Smooth muscle cell (in vitro differentiated cells): ENCODE measurements around the gene TMOD1. TPM values are rescaled to one million over a fixed set of nuclear protein-coding genes. Genes with fewer than 3 reads are reported as not detected.

Experiments used
- DNase-seq: peaks from one replicate; lab custom pipeline; 2025; ENCODE audit not compliant: unreplicated experiment; lab: John Stamatoyannopoulos, UW
- H2AFZ ChIP-seq: fragments of 200-600 bp; sonication (generic); 2 replicates; pipeline ENCODE4 v1.6.0; 2016; ENCODE audit warnings: antibody characterized with exemption, low read depth, mild to moderate bottlenecking
- H3F3A ChIP-seq: fragments of 200-600 bp; sonication (generic); 2 replicates; pipeline ENCODE4 v1.6.0; 2017; ENCODE audit warnings: antibody characterized with exemption, low read depth
- H3K27ac ChIP-seq: fragments of 200-600 bp; sonication (generic); 2 replicates; pipeline ENCODE4 v1.5.1; 2016; ENCODE audit warnings: low read depth, mild to moderate bottlenecking
- H3K27me3 ChIP-seq: fragments of 200-600 bp; sonication (generic); 2 replicates; pipeline ENCODE4 v1.6.1; 2016; ENCODE audit warnings: low read depth, mild to moderate bottlenecking
- H3K36me3 ChIP-seq: fragments of 200-600 bp; sonication (generic); 2 replicates; pipeline ENCODE4 v1.5.1; 2016; ENCODE audit warnings: low read depth
- H3K4me1 ChIP-seq: fragments of 200-600 bp; sonication (generic); 2 replicates; pipeline ENCODE4 v1.5.1; 2016; ENCODE audit warnings: low read depth
- H3K4me2 ChIP-seq: fragments of 200-600 bp; sonication (generic); 2 replicates; pipeline ENCODE4 v1.6.0; 2016; ENCODE audit warnings: mild to moderate bottlenecking
- H3K4me3 ChIP-seq: fragments of 200-600 bp; sonication (generic); 2 replicates; pipeline ENCODE4 v1.5.1; 2016; ENCODE audit warnings: mild to moderate bottlenecking
- H3K79me2 ChIP-seq: fragments of 200-600 bp; sonication (generic); 2 replicates; pipeline ENCODE4 v1.6.0; 2016; ENCODE audit warnings: low read depth, mild to moderate bottlenecking
- H3K9ac ChIP-seq: fragments of 200-600 bp; sonication (generic); 2 replicates; pipeline ENCODE4 v1.6.0; 2016; ENCODE audit warnings: low read depth
- H3K9me3 ChIP-seq: fragments of 200-600 bp; sonication (generic); replicated peaks from 2 replicates; pipeline ENCODE4 v1.5.1; 2016; ENCODE audit warnings: low read depth
- H4K20me1 ChIP-seq: fragments of 200-600 bp; sonication (generic); 2 replicates; pipeline ENCODE4 v1.6.0; 2016; ENCODE audit warnings: low read depth
- CTCF ChIP-seq: fragments of 200-600 bp; sonication (generic); IDR thresholded peaks from 2 replicates; pipeline ENCODE4 v1.5.1; 2017; ENCODE audit warnings: borderline replicate concordance, mild to moderate bottlenecking, antibody characterized with exemption; ENCODE audit not compliant: insufficient read depth, poor library complexity, severe bottlenecking
- WGBS: methylation state at CpG from one replicate; pipeline ENCODE4 v1.1.7; 2016; ENCODE audit warnings: low lambda C conversion rate; 5-methylcytosine and 5-hydroxymethylcytosine counted together
- polyA plus RNA-seq: library from polyadenylated mRNA; unstranded; fragments of >200 nt; fragmentation: Nextera tagmentation; extraction: Ambion mirVana; gene quantifications from 2 replicates; pipeline ENCODE4 v1.2.1, GENCODE V29; 2016
- total RNA-seq: library from RNA; depleted of rRNA; stranded (reverse); fragments of >200 nt; gene quantifications from 2 replicates; pipeline ENCODE4 v1.2.3, GENCODE V29; 2014

Gene TMOD1
- total and polyA plus RNA-seq, 2 experiments from 2014 or later: 0.18 to 0.19 TPM

GRCh38 chr9:97647996-97648395 lies 146.5 kb downstream of the TMOD1 start:
- WGBS: 97% methylated on average over 5 of the region's 5 CpGs
- no peaks in the 10 kb centered on the region for H3K9me3 ChIP-seq
- peaks cover 12% of the 10 kb centered on the region for H4K20me1 ChIP-seq
- H3K27me3 ChIP-seq: no peaks in the 10 kb centered on the region
- no peak overlapping the region for H3K4me2 ChIP-seq
- H3K4me3 ChIP-seq: no peak overlapping the region
- H3F3A ChIP-seq: no peaks in the 10 kb centered on the region
- H3K9ac ChIP-seq: no peak overlapping the region
- DNase-seq: no peak
- no peak overlapping the region for H3K27ac ChIP-seq
- H3K4me1 ChIP-seq: no peaks in the 10 kb centered on the region
- TF ChIP-seq CTCF: no peak
- H2AFZ ChIP-seq: no peak overlapping the region
- peaks cover 33% of the 10 kb centered on the region for H3K36me3 ChIP-seq
- no peaks in the 10 kb centered on the region for H3K79me2 ChIP-seq

Other genes with a start within 250 kb of the TMOD1 start
- gene CCDC180, start 194.0 kb upstream of the TMOD1 start, total RNA-seq: 0.58 and 1.2 TPM in 2 replicates
- gene CCDC180, start 194.0 kb upstream of the TMOD1 start, polyA plus RNA-seq: 0.59 and 1.3 TPM in 2 replicates
- gene TDRD7, start 89.6 kb upstream of the TMOD1 start, total RNA-seq: 3.4 and 4.8 TPM in 2 replicates
- 1.5 and 1.8 TPM in 2 replicates for gene TDRD7, start 89.6 kb upstream of the TMOD1 start, polyA plus RNA-seq
- gene TSTD2, start 131.7 kb downstream of the TMOD1 start, total RNA-seq: 22.6 and 23.5 TPM in 2 replicates
- gene TSTD2, start 131.7 kb downstream of the TMOD1 start, polyA plus RNA-seq: 8.5 and 9.3 TPM in 2 replicates
- gene NCBP1, start 132.2 kb downstream of the TMOD1 start, total RNA-seq: 29.5 and 33.4 TPM in 2 replicates
- 21.2 and 22.7 TPM in 2 replicates for gene NCBP1, start 132.2 kb downstream of the TMOD1 start, polyA plus RNA-seq
- 6.5 and 7.5 TPM in 2 replicates for gene XPA, start 195.7 kb downstream of the TMOD1 start, total RNA-seq
- gene XPA, start 195.7 kb downstream of the TMOD1 start, polyA plus RNA-seq: 9.7 and 14.0 TPM in 2 replicates